PC-3 (cell line): ENCODE data around the gene UBE2L6. TPM values are rescaled to one million over a fixed set of nuclear protein-coding genes. Genes with fewer than 3 reads are reported as not detected.
A peak's percentile ranks its signal among the peaks of the same experiment; 100 is the strongest.

Experiments
- ATAC-seq: fragments of 200-7000 bp; cut with Tn5 transposase; 2 replicates; pipeline ENCODE4 v1.9.1; 2020; ENCODE audit warnings: mild to moderate bottlenecking, moderate library complexity
- BruUV-seq: library from RNA; stranded (reverse); fragments of 400-500 nt; replicated peaks from 2 replicates; lab custom pipeline; 2021; lab: Mats Ljungman, UMichigan
- CTCF ChIA-PET: fragments of 300-600 bp; sonication (Branson Sonifier 250); formaldehyde crosslinking; loops from one replicate; lab custom pipeline; 2022; ENCODE audit warnings: antibody characterized with exemption; lab: Charles Lee
- POLR2A ChIA-PET: fragments of 300-600 bp; sonication (Branson Sonifier 250); formaldehyde crosslinking; loops from one replicate; lab custom pipeline; 2022; ENCODE audit warnings: antibody characterized with exemption; ENCODE audit not compliant: unreplicated experiment; lab: Charles Lee
- DNase-seq: peaks from one replicate; pipeline ENCODE4 v3.0.0-alpha.2; 2015
- H2AFZ ChIP-seq: fragments of 300-600 bp; sonication (generic); 2 replicates; pipeline ENCODE4 v1.6.0; 2016; ENCODE audit warnings: antibody characterized with exemption, low read length
- H3F3A ChIP-seq: fragments of 300-600 bp; sonication (generic); one replicate; pipeline ENCODE4 v1.6.0; 2017; ENCODE audit warnings: antibody characterized with exemption, low read length, control low read depth, mild to moderate bottlenecking; ENCODE audit not compliant: unreplicated experiment
- H3K27ac ChIP-seq: fragments of 300-600 bp; sonication (generic); 2 replicates; pipeline ENCODE4 v1.5.1; 2016; ENCODE audit warnings: mild to moderate bottlenecking, low read length
- H3K27me3 ChIP-seq: fragments of 300-600 bp; sonication (generic); 2 replicates; pipeline ENCODE4 v1.6.1; 2016; ENCODE audit warnings: low read length, mixed read lengths
- H3K36me3 ChIP-seq: fragments of 300-600 bp; sonication (generic); 2 replicates; pipeline ENCODE4 v1.6.1; 2016; ENCODE audit warnings: low read depth, mixed run types, low read length, mixed read lengths
- H3K4me1 ChIP-seq: fragments of 300-600 bp; sonication (generic); 2 replicates; pipeline ENCODE4 v1.5.1; 2016; ENCODE audit warnings: low read length; ENCODE audit not compliant: insufficient read depth
- H3K4me2 ChIP-seq: fragments of 300-600 bp; sonication (generic); 2 replicates; pipeline ENCODE4 v1.6.0; 2016; ENCODE audit warnings: low read length
- H3K4me3 ChIP-seq: fragments of 300-600 bp; sonication (generic); 2 replicates; pipeline ENCODE4 v1.5.1; 2016; ENCODE audit warnings: mild to moderate bottlenecking, low read length, mixed read lengths
- H3K79me2 ChIP-seq: fragments of 300-600 bp; sonication (generic); 2 replicates; pipeline ENCODE4 v1.6.1; 2017; ENCODE audit warnings: low read length, mixed read lengths
- H3K9ac ChIP-seq: fragments of 300-600 bp; sonication (generic); 2 replicates; pipeline ENCODE4 v1.6.0; 2016; ENCODE audit warnings: mild to moderate bottlenecking, low read length
- H3K9me2 ChIP-seq: fragments of 300-600 bp; sonication (generic); replicated peaks from 2 replicates; pipeline ENCODE4 v1.6.1; 2016; ENCODE audit warnings: mixed run types, low read length, mixed read lengths
- H3K9me3 ChIP-seq: fragments of 300-600 bp; sonication (generic); 2 replicates; pipeline ENCODE4 v1.6.1; 2016; ENCODE audit warnings: low read length, mixed read lengths
- H4K20me1 ChIP-seq: fragments of 300-600 bp; sonication (generic); 2 replicates; pipeline ENCODE4 v1.6.1; 2016; ENCODE audit warnings: low read length, mixed read lengths
- EZH2 ChIP-seq: fragments of 300-600 bp; sonication (generic); IDR thresholded peaks from one replicate; pipeline ENCODE4 v1.6.1; 2017; ENCODE audit warnings: antibody characterized with exemption, mild to moderate bottlenecking, low read length; ENCODE audit not compliant: unreplicated experiment
- EZH2phosphoT487 ChIP-seq: fragments of 300-600 bp; sonication (generic); IDR thresholded peaks from 2 replicates; pipeline ENCODE4 v1.6.1; 2018; ENCODE audit warnings: mild to moderate bottlenecking, antibody characterized with exemption, low read length, borderline replicate concordance
- intact Hi-C: fragments of 100-400 bp; cut with micrococcal nuclease; formaldehyde crosslinking; loops from 2 replicates; pipeline ENCODE4 v1.9.0; 2023
- total RNA-seq: library from RNA; depleted of rRNA; stranded (reverse); fragments of >200 nt; gene quantifications from 2 replicates; pipeline ENCODE4 v1.2.3, GENCODE V29; 2014
- TF ChIP-seq, protein P1 (sequence below): fragments of 300-600 bp; sonication (generic); conservative IDR thresholded peaks from 2 replicates; pipeline ENCODE4 v1.5.1; 2017; ENCODE audit warnings: antibody characterized with exemption, low read depth, mild to moderate bottlenecking, low read length

UBE2L6 gene
- total RNA-seq, 1 experiment from 2014 or later = 16.5 TPM

DNA sequence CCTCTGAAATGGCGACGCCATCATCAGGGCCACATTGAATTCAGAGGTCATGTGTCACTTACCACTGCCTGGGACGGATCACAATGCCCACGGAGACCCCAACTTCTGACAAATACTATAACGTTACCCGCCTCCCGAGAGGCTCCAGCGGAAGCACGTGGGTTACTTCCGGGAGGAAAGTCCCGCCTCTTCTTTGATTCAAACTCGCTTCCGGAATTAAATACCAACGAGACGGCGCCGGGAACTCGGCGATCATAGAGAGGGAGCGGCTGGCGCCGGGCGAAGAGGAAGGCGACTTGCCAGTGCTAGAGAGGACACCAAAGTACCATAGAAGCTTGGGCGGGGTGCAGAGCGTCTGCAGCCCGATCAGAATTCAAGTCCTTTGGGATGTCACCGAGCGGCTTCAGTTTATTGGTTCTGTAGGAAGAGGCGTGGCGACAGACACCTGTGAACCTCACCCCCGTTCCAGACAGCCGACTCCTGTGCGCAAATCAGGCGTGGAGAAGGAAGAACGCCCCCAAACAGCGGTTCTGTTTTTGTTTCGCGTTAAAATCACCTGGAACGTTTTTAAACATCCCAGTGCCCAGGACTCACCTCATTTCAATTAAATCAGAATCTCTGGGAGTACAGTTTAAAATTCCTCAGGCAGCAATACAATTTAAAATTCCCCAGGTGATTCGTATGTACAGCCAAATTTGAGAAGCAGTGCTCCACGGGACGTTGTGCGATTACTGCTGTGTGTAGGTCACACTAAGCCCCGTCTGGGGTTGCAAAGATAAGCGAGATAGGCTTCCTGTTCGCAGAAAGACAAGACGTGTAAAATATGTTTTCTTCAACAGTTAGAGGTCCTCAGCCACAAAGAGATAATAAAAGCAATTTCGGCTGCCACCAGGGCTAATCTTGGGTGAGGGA is 36.6 kb downstream of the UBE2L6 start, which contains the start of gene TIMM10:
Gene TIMM10 (minus strand): TSS at position 159 of the 912 bp plus-strand sequence. CDS start 565 bp downstream, outside the sequence.
- CTCF ChIA-PET = interaction anchor here (1.1 to 1.3 kb wide), 2 partner anchors 114 to 185 kb away, joined by 4 to 5 read pairs; no protein-coding TSS in a partner anchor
- Histone ChIP-seq H3K9ac (peak within 1 kb of the TSS; percentile 90), H2AFZ (peak within 1 kb of the TSS; percentile 94), H3K9me2 (no peaks in the 10 kb centered on the region), H3K27me3 (no peaks in the 10 kb centered on the region), H3F3A (no peaks in the 10 kb centered on the region), H3K4me2 (peak within 1 kb of the TSS; percentile 96), H3K27ac (peak within 1 kb of the TSS; percentile 14; the same call in 1 of the 2 replicates), H3K36me3 (peaks cover 4% of the 10 kb centered on the region; the same call in 1 of the 2 replicates), H3K4me3 (peak within 1 kb of the TSS; percentile 83), H3K9me3 (no peaks in the 10 kb centered on the region), H3K4me1 (peaks cover 11% of the 10 kb centered on the region; the same call in 1 of the 2 replicates), H3K79me2 (peaks cover 25% of the 10 kb centered on the region), H4K20me1 (no peaks in the 10 kb centered on the region)
- TSS peak; percentile 86 for BruUV-seq
- intact Hi-C loops = loop anchor here (1.0 kb wide), 4 partner anchors 37 to 181 kb away; partner anchors contain the start of genes MED19 and TMX2
- POLR2A ChIA-PET = interaction anchor here (0.6 kb wide), 1 partner anchor 210 kb away, joined by 4 read pairs; no protein-coding TSS in a partner anchor
- ATAC-seq (peak; percentile 95), DNase-seq (peak; percentile 100)
- TF ChIP-seq, protein P1, sequence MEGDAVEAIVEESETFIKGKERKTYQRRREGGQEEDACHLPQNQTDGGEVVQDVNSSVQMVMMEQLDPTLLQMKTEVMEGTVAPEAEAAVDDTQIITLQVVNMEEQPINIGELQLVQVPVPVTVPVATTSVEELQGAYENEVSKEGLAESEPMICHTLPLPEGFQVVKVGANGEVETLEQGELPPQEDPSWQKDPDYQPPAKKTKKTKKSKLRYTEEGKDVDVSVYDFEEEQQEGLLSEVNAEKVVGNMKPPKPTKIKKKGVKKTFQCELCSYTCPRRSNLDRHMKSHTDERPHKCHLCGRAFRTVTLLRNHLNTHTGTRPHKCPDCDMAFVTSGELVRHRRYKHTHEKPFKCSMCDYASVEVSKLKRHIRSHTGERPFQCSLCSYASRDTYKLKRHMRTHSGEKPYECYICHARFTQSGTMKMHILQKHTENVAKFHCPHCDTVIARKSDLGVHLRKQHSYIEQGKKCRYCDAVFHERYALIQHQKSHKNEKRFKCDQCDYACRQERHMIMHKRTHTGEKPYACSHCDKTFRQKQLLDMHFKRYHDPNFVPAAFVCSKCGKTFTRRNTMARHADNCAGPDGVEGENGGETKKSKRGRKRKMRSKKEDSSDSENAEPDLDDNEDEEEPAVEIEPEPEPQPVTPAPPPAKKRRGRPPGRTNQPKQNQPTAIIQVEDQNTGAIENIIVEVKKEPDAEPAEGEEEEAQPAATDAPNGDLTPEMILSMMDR = no peak
- TF ChIP-seq EZH2 = no peak
- TF ChIP-seq EZH2phosphoT487 = no peak

DNA sequence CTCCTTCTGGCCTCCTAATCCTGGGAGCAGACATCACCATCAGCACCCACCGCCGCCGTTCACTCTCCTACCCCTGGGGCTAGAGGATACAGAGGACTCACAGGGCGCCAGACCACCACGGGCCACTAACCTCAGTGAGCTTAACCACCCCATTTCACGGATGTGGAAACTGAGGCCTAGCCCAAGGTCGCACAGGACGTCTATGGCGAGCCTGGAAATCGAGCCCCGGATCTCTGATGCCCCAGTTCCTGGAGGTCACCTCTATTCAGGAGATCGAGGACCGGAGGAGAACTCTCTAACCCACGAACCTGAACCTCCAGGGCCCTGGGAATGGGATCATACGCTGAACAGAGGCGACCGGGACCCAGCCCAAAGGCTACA is 37.3 kb downstream of the UBE2L6 start:
- no peak for DNase-seq
- Histone ChIP-seq H4K20me1 (no peaks in the 10 kb centered on the region), H3K27ac (peak overlapping the region; percentile 14; the same call in 1 of the 2 replicates), H3K9me3 (no peaks in the 10 kb centered on the region), H2AFZ (peak overlapping the region; percentile 70), H3K9ac (peak overlapping the region; percentile 90), H3F3A (no peaks in the 10 kb centered on the region), H3K4me1 (peaks cover 11% of the 10 kb centered on the region; the same call in 1 of the 2 replicates), H3K4me3 (peak overlapping the region; percentile 83), H3K9me2 (no peaks in the 10 kb centered on the region), H3K27me3 (no peaks in the 10 kb centered on the region), H3K79me2 (peaks cover 25% of the 10 kb centered on the region), H3K36me3 (peaks cover 6% of the 10 kb centered on the region; the same call in 1 of the 2 replicates), H3K4me2 (peak overlapping the region; percentile 90)
- ChIA-PET POLR2A (no interaction called here), CTCF (no interaction called here)
- TSS peak; percentile 79 for BruUV-seq
- TF ChIP-seq, protein P1 = no peak
- TF ChIP-seq EZH2phosphoT487 = no peak
- TF ChIP-seq EZH2 = no peak
- peak; percentile 15 for ATAC-seq
- intact Hi-C loops = loop anchor here (1.0 kb wide), 2 partner anchors 111 to 182 kb away; partner anchors contain the start of genes MED19 and TMX2
